LNCAP (cell line): ENCODE data around the gene CAMK1.

Experiments
- CTCF ChIP-seq: fragments of 450-650 bp; IDR thresholded peaks from 2 replicates; pipeline ENCODE4 v1.5.1; 2017; ENCODE audit warnings: mild to moderate bottlenecking

CAMK1 gene

GRCh38 chr3:9783954-9784353 lies 14.2 kb upstream of the CAMK1 start:
- TF ChIP-seq CTCF = no peak

- peak; percentile 44 for TF ChIP-seq CTCF
These were observed 13.0 kb upstream of the CAMK1 start for GRCh38 chr3:9782770-9783169.

DNA sequence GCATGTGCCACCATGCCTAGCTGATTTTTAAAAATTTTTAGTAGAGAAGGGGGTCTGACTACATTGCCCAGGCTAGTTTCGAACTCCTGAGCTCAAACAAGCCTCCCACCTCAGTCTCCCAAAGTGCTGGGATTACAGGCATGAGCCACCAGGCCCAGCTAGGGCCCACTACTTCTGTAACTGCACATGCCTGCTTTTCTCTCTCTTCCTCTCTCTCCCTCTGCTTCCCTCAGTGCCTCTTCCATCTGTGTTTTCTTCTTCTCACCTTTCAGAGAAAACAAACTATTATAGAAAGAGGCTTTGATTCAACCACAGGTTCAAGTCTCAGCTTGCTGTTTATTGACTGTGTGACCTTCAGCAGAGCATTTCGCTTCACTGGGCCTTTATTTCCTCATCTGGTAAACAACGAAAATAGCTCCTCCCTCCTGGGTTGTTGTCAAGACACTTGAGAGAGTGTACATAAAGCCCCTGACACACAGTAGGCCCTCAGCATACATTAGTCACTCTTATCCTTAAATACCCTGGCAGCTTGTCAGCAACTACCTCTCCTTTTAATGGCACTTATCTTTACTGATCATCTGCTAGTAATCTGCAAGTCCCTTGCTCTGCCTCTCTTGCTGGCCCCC lies 12.3 kb upstream of the CAMK1 start:
- TF ChIP-seq CTCF = no peak

DNA sequence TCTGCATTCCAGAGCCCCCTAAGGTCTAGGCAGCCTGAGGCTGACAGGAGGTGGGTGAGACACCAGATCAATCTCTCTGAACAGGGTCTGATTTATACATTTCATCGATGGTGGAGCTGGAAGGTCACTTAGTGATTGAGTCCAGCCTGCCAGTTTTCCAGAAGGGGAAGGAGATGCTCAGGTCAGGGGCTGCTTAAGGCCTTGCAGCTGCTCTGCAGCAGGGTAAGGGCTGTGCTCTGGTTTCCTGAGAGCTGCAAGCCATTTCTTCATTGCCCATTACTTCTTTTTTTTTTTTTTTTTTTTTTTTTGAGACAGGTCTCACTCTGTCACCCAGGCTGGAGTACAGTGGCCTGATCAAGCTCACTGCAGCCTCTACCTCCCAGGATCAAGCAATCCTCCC lies 11.8 kb upstream of the CAMK1 start:
- TF ChIP-seq CTCF = no peak

DNA sequence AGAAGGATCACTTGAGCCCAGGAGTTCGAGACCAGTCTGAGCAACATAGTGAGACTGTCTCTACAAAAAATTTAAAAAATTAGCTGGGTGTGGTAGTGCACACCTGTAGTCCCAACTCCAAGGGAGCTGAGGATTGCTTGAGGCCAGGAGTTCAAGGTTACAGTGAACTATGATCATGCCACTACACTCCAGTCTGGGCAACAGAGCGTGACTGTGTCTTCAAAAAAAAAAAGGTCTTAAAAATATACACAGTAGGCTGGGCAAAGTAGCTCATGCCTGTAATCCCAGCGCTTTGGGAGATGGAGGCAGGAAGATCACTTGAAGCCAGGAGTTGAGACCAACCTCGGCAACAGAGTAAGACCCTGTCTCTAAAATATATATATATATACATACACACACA lies 11.2 kb upstream of the CAMK1 start:
- no peak for TF ChIP-seq CTCF

DNA sequence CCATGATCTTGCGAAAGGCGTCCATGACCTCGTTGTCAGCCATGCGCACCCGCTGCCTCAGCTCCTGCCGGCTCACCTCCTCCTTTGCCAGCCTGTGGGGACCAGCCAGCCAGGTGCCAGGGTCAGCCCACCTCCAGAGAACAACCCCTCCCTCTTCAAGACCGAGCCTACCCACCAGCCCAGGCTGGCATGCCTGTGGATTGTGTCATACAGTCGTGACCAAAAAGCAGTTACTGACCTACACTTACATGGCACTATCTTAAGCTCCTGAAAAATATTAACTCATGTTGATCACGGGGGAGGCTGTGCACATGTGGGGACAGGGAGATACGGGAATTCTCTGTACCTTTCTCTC lies 10.7 kb upstream of the CAMK1 start:
- no peak for TF ChIP-seq CTCF

GRCh38 chr3:9779721-9780457 lies 10.1 kb upstream of the CAMK1 start:
- no peak for TF ChIP-seq CTCF
